ENCODE data around the gene CCDC182. TPM values are rescaled to one million over a fixed set of nuclear protein-coding genes. Genes with fewer than 3 reads are reported as not detected.

CCDC182 gene
- polyA plus RNA-seq, 3 donors: not detected

GRCh38 chr17:57707892-57708291, 37.2 kb downstream of the CCDC182 start:
- peak in 10 of 11 donors; percentile 55 to 83 (median 71) for DNase-seq (ENCODE audit: extremely low read depth in 1 of 11, low read depth in 9 of 11, low spot score in 4 of 11)

DNA sequence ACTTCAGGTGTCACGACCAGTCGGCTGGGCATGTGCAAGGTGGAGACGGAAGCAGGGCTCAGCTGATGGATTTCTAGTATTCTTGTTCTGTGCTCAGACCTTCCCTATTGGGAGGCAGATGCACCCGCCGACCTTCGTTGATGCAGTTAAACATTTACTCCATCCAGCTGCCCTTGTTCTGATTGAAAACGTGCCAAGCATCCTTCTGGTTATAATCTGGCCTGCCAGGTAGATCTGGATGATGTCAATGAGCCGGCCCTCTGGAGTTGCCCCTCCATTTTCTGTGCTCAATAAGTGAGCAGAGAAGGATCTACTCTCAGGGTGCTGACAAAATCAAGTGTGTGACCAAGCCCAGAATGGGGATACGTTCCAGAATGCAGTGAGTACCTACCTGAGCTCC, 38.3 kb downstream of the CCDC182 start:
- DNase-seq (ENCODE audit: extremely low read depth in 1 of 11, low read depth in 9 of 11, low spot score in 4 of 11): no peak

- no peak for DNase-seq (ENCODE audit: extremely low read depth in 1 of 11, low read depth in 9 of 11, low spot score in 4 of 11)
Measured at GRCh38 chr17:57705921-57706695, 39.0 kb downstream of the CCDC182 start.

DNA sequence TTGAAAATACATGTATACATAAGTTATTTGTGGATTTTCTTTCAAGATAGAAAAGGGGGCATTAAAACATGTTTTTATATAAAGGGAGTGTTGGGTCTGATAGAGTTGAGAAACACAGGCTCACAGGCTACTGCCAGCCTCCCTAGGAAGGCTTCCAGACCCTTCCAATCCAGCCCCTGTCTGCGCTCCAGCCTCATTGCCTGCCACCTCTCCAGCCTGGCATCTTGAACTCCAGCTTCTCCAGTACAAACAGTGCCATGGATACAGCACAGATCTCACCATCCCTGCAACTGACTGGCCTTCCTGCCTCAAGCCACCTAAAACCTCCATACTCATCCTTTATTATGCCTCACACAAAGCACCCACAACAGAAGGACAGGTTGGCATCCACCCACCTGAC, 40.7 kb downstream of the CCDC182 start:
- no peak for DNase-seq (ENCODE audit: extremely low read depth in 1 of 11, low read depth in 9 of 11, low spot score in 4 of 11)

DNA sequence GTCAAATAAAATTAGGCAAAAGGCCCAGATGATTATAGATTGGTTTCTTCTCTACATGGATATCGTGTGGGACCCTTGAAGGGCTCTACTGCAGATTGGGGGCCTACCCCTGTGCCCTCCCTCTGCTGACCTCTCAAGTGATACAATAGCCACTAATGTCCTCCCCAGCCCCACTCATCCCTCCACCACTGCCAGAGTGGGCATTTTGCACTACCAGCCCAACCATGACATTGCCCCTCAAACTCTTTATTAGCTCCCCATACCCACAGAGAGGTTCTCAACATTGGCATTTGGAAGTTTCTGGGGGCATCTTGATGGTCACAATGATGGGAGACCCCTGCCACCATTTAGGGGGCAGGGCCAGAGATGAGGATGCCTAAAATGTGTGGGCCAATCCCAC, 41.8 kb downstream of the CCDC182 start:
- no peak for DNase-seq (ENCODE audit: extremely low read depth in 1 of 11, low read depth in 9 of 11, low spot score in 4 of 11)

GRCh38 chr17:57701124-57701523, 44.0 kb downstream of the CCDC182 start:
- no peak for DNase-seq (ENCODE audit: extremely low read depth in 1 of 11, low read depth in 9 of 11, low spot score in 4 of 11)

DNA sequence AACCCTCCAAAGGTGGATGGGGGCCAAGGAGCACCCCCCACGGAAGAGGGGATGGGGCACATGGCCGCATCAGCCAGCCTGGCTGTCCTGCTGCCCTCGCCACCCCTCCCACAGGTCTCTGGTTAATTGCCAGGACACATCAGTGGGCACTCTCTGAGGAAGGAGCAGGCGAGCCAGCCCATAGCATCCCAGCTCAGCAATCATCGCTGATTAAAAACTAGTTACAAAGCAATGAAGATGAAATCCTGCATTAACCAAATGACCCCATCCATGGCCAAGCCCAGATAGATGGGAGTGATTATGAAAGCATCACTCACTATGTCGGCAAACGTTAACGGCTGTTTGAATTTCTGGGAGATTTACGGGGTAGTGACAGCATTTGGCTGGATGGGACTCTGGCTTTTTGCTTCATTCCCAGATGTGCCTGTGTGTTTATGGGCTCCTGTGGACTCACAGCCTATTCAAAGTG, 45.3 kb downstream of the CCDC182 start:
- peak in 9 of 11 donors; percentile 29 to 62 (median 49) for DNase-seq (ENCODE audit: extremely low read depth in 1 of 11, low read depth in 9 of 11, low spot score in 4 of 11)

DNA sequence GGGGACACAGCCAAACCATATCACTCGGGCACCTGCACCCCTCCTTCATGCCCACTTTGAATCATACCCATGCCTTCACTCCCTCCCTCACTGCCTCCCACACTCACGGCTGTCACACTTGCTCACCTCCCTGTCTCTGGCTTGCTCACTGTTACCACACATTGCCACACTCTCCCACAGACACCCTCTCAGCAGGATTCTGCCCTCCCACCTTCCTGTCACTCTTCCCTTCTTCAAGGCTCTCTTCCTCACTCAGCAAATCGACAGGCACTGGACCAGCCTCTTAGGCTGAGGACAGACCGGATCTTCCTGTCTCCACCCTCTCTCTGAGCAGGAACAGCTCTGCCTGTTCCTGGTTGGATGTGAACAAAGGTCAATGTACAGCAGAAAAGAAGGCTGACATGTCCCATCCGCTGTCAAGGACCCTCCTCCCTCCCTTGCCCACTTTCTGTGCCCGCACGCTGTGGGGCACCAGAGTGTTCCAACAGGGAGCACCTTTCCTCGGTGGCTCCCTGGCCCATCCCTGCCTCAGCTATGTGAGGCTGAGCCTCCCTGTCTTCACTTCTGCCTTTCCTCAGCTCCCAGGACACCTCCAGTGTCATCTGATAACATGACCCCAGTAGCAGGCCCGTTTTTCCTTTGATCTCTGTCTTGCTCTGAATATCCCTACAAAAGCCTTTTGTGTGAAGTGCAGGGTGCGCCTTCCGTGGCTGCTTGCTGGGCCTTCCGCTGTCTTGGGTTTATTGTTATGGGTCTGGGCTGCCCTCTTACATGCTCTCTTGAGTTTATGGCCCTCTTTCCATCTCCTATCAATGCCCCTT, 47.0 kb downstream of the CCDC182 start:
- no peak for DNase-seq (ENCODE audit: extremely low read depth in 1 of 11, low read depth in 9 of 11, low spot score in 4 of 11)

- DNase-seq (ENCODE audit: extremely low read depth in 1 of 11, low read depth in 9 of 11, low spot score in 4 of 11): no peak
Measured at GRCh38 chr17:57697197-57697596, 47.9 kb downstream of the CCDC182 start.

DNA sequence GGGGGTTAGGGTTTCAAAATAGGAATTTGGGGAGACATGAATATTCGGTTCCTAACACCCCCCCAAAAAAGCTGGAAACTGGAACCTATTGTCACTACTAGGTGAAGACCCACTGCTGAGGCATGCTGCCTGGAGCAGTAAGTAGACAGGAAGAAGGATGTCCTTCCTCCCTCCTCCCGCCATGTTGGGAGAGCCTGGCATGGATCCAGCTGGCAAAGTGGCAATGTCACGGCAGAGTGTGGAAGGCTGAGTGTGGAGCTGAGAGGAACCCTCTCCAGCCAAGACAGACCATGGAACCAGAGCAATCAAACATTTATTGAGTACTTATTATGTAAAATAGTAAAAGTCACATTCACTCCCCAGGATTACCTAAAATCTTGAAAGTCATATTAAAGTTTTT, 49.0 kb downstream of the CCDC182 start:
- no peak for DNase-seq (ENCODE audit: extremely low read depth in 1 of 11, low read depth in 9 of 11, low spot score in 4 of 11)

Other genes with a start within 250 kb of the CCDC182 start
- gene MRPS23, start 104.7 kb upstream of the CCDC182 start, polyA plus RNA-seq (ENCODE audit: insufficient read length in 3 of 3): 10 to 100 TPM; 55.4 to 66.7 (median 61.9) TPM
- 10 to 100 TPM; 47.1 to 47.8 (median 47.7) TPM for gene CUEDC1, start 210.1 kb upstream of the CCDC182 start, polyA plus RNA-seq (ENCODE audit: insufficient read length in 3 of 3)
- 100 to 1,000 TPM in 2 of 3 donors, 10 to 100 TPM in 1; 99.9 to 111 (median 108) TPM for gene VEZF1, start 243.0 kb upstream of the CCDC182 start, polyA plus RNA-seq (ENCODE audit: insufficient read length in 3 of 3)